ENCODE data around the gene UBR1.

- TF ChIP-seq JUN (CRISPR knock-in tag; IDR thresholded peaks at IDR 0.05) (no peak), HMGXB4 (CRISPR knock-in tag; IDR thresholded peaks at IDR 0.05) (no peak), CTCF (IDR thresholded peaks at IDR 0.05) (no peak), MAX (CRISPR knock-in tag; IDR thresholded peaks at IDR 0.05) (no peak), ZNF232 (CRISPR knock-in tag; IDR thresholded peaks at IDR 0.05) (no peak), TEAD4 (CRISPR knock-in tag; IDR thresholded peaks at IDR 0.05) (no peak), CREB1 (CRISPR knock-in tag; IDR thresholded peaks at IDR 0.05) (no peak), MXD4 (CRISPR knock-in tag; IDR thresholded peaks at IDR 0.05; ENCODE audit: borderline replicate concordance) (no peak)
Measured at GRCh38 chr15:43111354-43111753, 5.5 kb upstream of the UBR1 start.
